KMS-11 (cell line): ENCODE results near the gene CUEDC1.

Experiments used
- H2AFZ ChIP-seq: fragments of 200-600 bp; sonication (generic); 2 replicates; pipeline ENCODE4 v1.6.1; 2016; ENCODE audit warnings: antibody characterized with exemption, mixed run types, low read depth
- H3K27ac ChIP-seq: fragments of 200-600 bp; sonication (generic); 2 replicates; pipeline ENCODE4 v1.6.1; 2016; ENCODE audit warnings: mild to moderate bottlenecking, mixed run types
- H3K27me3 ChIP-seq: fragments of 200-600 bp; sonication (generic); 2 replicates; pipeline ENCODE4 v1.6.1; 2017; ENCODE audit warnings: mild to moderate bottlenecking, low read depth, mixed run types, moderate library complexity; ENCODE audit not compliant: insufficient read depth
- H3K36me3 ChIP-seq: fragments of 200-600 bp; sonication (generic); 2 replicates; pipeline ENCODE4 v1.6.1; 2017; ENCODE audit warnings: mild to moderate bottlenecking, mixed run types; ENCODE audit not compliant: insufficient read depth
- H3K4me1 ChIP-seq: fragments of 200-600 bp; sonication (generic); 2 replicates; pipeline ENCODE4 v1.6.1; 2016; ENCODE audit warnings: mild to moderate bottlenecking, low read depth, mixed run types; ENCODE audit not compliant: poor library complexity, severe bottlenecking
- H3K4me2 ChIP-seq: fragments of 200-600 bp; sonication (generic); 2 replicates; pipeline ENCODE4 v1.7.0; 2016; ENCODE audit warnings: mild to moderate bottlenecking, mixed run types
- H3K4me3 ChIP-seq: fragments of 200-600 bp; sonication (generic); IDR thresholded peaks from 2 replicates; pipeline ENCODE4 v1.6.1; 2017; ENCODE audit warnings: low read depth, low read length, mixed read lengths; ENCODE audit not compliant: insufficient read depth
- H3K79me2 ChIP-seq: fragments of 200-600 bp; sonication (generic); 2 replicates; pipeline ENCODE4 v1.6.1; 2016; ENCODE audit warnings: low read depth, mixed run types; ENCODE audit not compliant: insufficient read depth
- H3K9ac ChIP-seq: fragments of 200-600 bp; sonication (generic); 2 replicates; pipeline ENCODE4 v1.6.1; 2016; ENCODE audit warnings: mild to moderate bottlenecking, mixed run types
- H4K20me1 ChIP-seq: fragments of 200-600 bp; sonication (generic); 2 replicates; pipeline ENCODE4 v1.6.1; 2016; ENCODE audit warnings: mild to moderate bottlenecking, mixed run types; ENCODE audit not compliant: insufficient read depth
- CTCF ChIP-seq: fragments of 200-600 bp; sonication (generic); conservative IDR thresholded peaks from 2 replicates; pipeline ENCODE4 v1.6.1; 2017; ENCODE audit warnings: low read depth, mild to moderate bottlenecking, antibody characterized with exemption, low read length, moderate library complexity, mixed read lengths

CUEDC1 gene

GRCh38 chr17:57834146-57834741 is 121.0 kb downstream of the CUEDC1 start:
- Histone ChIP-seq H3K4me1 (no peaks in the 10 kb centered on the region), H3K27me3 (no peaks in the 10 kb centered on the region), H3K4me3 (no peak overlapping the region), H4K20me1 (no peaks in the 10 kb centered on the region), H2AFZ (no peak overlapping the region), H3K9ac (no peak overlapping the region), H3K36me3 (no peaks in the 10 kb centered on the region), H3K79me2 (no peaks in the 10 kb centered on the region), H3K27ac (no peak overlapping the region), H3K4me2 (no peak overlapping the region)
- TF ChIP-seq CTCF: no peak

GRCh38 chr17:57833179-57833939 is 121.9 kb downstream of the CUEDC1 start:
- no peak overlapping the region for H3K9ac ChIP-seq
- no peak overlapping the region for H3K27ac ChIP-seq
- no peak overlapping the region for H3K4me2 ChIP-seq
- no peaks in the 10 kb centered on the region for H3K4me1 ChIP-seq
- H4K20me1 ChIP-seq: no peaks in the 10 kb centered on the region
- no peaks in the 10 kb centered on the region for H3K36me3 ChIP-seq
- H3K79me2 ChIP-seq: no peaks in the 10 kb centered on the region
- no peaks in the 10 kb centered on the region for H3K27me3 ChIP-seq
- TF ChIP-seq CTCF: peak; percentile 98
- no peak overlapping the region; the same call in 1 of the 2 replicates for H2AFZ ChIP-seq
- H3K4me3 ChIP-seq: no peak overlapping the region

GRCh38 chr17:57832314-57833178 is 122.7 kb downstream of the CUEDC1 start:
- no peaks in the 10 kb centered on the region for H3K4me1 ChIP-seq
- no peak for TF ChIP-seq CTCF
- no peak overlapping the region; the same call in 1 of the 2 replicates for H2AFZ ChIP-seq
- no peaks in the 10 kb centered on the region for H4K20me1 ChIP-seq
- no peaks in the 10 kb centered on the region for H3K27me3 ChIP-seq
- no peak overlapping the region for H3K9ac ChIP-seq
- no peaks in the 10 kb centered on the region for H3K36me3 ChIP-seq
- H3K4me3 ChIP-seq: no peak overlapping the region
- H3K27ac ChIP-seq: no peak overlapping the region
- no peaks in the 10 kb centered on the region for H3K79me2 ChIP-seq
- no peak overlapping the region for H3K4me2 ChIP-seq

GRCh38 chr17:57830880-57831279 is 124.3 kb downstream of the CUEDC1 start:
- no peak overlapping the region for H3K4me3 ChIP-seq
- H3K79me2 ChIP-seq: no peaks in the 10 kb centered on the region
- H3K27me3 ChIP-seq: no peaks in the 10 kb centered on the region
- H3K4me1 ChIP-seq: no peaks in the 10 kb centered on the region
- H3K9ac ChIP-seq: no peak overlapping the region
- TF ChIP-seq CTCF: no peak
- H3K36me3 ChIP-seq: no peaks in the 10 kb centered on the region
- no peak overlapping the region for H3K4me2 ChIP-seq
- no peak overlapping the region for H3K27ac ChIP-seq
- H4K20me1 ChIP-seq: no peaks in the 10 kb centered on the region
- no peak overlapping the region for H2AFZ ChIP-seq
